ENCODE results near the gene CNTD1.

DNA sequence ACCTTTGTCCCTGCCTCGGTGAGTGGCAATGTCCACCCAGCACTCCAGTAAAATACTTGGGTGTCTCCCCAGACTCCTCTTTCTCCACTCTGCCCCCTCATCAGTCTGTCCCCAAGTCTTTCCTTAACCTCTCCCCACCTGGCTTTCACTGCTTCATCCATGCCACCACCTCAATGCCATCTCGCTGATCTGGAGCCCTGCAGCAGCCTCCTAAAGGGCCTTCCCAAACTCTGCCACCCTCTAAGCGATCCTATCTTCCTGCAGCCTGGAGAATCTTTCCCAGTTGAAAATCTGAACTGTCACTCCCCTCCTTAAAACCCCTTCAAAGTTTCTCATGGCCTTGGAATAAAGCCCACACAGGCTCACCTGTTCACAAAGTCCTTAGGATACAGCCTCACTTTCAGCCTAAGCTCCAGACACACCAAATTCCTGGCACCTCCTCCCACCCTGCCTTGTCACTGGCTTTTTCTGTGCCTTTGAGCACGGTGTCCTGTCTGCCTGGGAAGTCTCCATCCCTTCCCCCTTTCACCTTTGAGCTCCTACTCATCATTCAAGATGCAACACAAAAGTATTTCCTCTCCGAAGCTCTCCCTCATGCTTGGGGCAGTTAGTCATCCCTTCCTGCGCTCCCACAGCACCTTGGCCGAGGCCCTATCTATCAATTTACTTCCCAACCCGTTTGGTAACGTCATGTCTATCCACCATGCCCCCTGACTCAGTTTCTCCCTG lies 15.4 kb upstream of the CNTD1 start:
- no peak for TF ChIP-seq POLR2A (IDR thresholded peaks at IDR 0.05; ENCODE audit: low read length)
- no peak for TF ChIP-seq GATA1 (IDR thresholded peaks at IDR 0.05; ENCODE audit: low read depth, low read length)

Data from erythroblast (primary cell).